ENCODE results near the gene CRYGS. TPM values are rescaled to one million over a fixed set of nuclear protein-coding genes. Genes with fewer than 3 reads are reported as not detected.
"Not testable (repeated sequence)": the region's sequence is repeated elsewhere in the genome, so short reads cannot be mapped to it uniquely, and the experiment has no call there.

Gene CRYGS
- total RNA-seq, 1 donor from 2014 or later, result 7.8 TPM

DNA sequence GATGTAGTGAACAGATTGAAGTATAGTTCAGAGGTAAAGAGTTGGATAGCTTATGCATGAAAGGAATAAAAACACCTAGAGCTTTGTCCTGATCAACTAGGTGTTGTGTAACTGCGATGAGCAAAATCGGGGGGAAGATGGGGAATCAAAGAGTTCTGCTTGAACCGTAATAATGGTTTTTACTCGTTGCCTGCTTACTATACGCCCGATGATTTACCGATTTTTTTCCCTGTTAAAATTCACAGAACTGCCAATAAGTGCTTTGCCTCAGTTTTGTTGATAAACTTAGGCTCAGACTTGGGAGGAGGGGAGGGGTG lies 25.6 kb upstream of the CRYGS start:
- no peaks in the 10 kb centered on the region for H3K9me3 Mint-ChIP-seq
- H3K27me3 Mint-ChIP-seq, result no peaks in the 10 kb centered on the region
- H3K4me3 Mint-ChIP-seq, result peak overlapping the region; percentile 98
- H3K4me1 Mint-ChIP-seq (ENCODE audit: unreplicated experiment), result peaks cover 26% of the 10 kb centered on the region
- no peak for DNase-seq (ENCODE audit: extremely low spot score, unreplicated experiment)
- peaks cover 7% of the 10 kb centered on the region for H3K36me3 Mint-ChIP-seq
- TF ChIP-seq, protein P1, sequence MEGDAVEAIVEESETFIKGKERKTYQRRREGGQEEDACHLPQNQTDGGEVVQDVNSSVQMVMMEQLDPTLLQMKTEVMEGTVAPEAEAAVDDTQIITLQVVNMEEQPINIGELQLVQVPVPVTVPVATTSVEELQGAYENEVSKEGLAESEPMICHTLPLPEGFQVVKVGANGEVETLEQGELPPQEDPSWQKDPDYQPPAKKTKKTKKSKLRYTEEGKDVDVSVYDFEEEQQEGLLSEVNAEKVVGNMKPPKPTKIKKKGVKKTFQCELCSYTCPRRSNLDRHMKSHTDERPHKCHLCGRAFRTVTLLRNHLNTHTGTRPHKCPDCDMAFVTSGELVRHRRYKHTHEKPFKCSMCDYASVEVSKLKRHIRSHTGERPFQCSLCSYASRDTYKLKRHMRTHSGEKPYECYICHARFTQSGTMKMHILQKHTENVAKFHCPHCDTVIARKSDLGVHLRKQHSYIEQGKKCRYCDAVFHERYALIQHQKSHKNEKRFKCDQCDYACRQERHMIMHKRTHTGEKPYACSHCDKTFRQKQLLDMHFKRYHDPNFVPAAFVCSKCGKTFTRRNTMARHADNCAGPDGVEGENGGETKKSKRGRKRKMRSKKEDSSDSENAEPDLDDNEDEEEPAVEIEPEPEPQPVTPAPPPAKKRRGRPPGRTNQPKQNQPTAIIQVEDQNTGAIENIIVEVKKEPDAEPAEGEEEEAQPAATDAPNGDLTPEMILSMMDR (conservative IDR thresholded peaks at IDR 0.05), result no peak
- H3K27ac Mint-ChIP-seq, result peak overlapping the region; percentile 98

DNA sequence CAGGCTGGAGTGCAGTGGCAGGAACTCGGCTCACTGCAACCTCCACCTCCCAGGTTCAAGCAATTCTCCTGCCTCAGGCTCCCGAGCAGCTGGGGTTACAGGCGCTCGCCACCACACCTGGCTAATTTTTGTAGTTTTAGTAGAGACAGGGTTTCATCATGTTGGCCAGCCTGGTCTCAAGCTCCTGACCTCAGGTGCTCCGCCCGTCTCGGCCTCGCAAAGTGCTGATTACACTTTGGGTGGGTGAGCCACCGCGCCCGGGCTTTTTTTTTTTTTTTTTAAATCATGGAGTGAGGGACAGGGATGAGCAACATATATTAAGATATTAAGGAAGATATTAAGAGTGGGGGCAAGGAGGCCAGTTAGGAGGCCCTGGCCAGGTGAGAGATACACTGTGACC lies 25.2 kb upstream of the CRYGS start:
- not testable (repeated sequence) for H3K9me3 Mint-ChIP-seq; DNase-seq (ENCODE audit: extremely low spot score, unreplicated experiment); H3K27me3 Mint-ChIP-seq; H3K36me3 Mint-ChIP-seq
- Mint-ChIP-seq H3K27ac (peak overlapping the region; percentile 98), H3K4me1 (ENCODE audit: unreplicated experiment) (peaks cover 26% of the 10 kb centered on the region), H3K4me3 (peak overlapping the region; percentile 98)

DNA sequence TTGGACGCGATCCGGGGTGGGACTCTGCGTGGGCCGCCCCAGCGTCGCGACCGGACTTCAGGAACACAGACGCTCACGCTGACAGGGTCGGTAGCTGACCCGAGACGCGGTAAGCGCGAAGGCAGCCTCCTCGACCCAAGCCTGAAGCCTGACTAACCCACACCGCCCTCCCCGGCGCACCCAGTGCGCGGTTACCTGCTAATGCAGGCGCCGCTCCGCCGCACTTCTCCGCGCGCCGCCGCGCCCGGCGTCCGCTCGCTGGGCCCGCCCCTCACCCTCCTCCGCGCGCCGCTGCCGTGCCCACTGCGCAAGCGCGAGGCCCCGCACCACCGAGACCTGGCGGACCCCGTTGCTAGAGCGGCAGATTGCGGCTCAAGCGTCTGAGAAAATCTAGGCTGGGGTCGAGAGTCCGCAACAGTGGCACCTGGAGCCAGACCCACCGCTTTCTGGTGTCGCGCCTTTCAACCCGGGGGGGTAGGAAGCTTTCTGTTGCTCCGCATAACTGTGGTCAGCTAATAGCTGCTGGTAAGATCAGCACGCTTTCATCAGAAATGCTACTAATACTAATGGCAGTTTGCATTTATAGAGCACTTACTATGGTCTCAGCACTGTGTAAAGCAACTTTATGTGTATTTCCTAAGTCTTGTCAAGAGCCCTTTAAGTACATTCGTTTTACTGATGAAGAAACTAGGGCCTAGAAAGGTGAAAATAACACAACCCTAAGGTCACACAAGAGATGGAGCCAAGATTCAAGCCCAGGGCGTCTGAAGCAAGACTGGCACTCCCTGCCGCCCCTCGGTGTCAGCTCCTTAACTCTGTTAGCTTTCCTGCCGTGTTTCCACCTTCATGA lies 23.1 kb upstream of the CRYGS start, which contains the start of gene TBCCD1:
TBCCD1 (minus strand) TSS at position 268 of the 850 bp plus-strand sequence. CDS start 3,010 bp downstream, outside the sequence.
- Mint-ChIP-seq H3K36me3 (peaks cover 3% of the 10 kb centered on the region), H3K27me3 (no peaks in the 10 kb centered on the region), H3K4me1 (ENCODE audit: unreplicated experiment) (peaks cover 26% of the 10 kb centered on the region), H3K4me3 (peak within 1 kb of the TSS; percentile 94), H3K9me3 (no peaks in the 10 kb centered on the region), H3K27ac (peak within 1 kb of the TSS; percentile 95)
- DNase-seq (ENCODE audit: extremely low spot score, unreplicated experiment), result peak; percentile 98
- TF ChIP-seq, protein P1 (conservative IDR thresholded peaks at IDR 0.05), result no peak

DNA sequence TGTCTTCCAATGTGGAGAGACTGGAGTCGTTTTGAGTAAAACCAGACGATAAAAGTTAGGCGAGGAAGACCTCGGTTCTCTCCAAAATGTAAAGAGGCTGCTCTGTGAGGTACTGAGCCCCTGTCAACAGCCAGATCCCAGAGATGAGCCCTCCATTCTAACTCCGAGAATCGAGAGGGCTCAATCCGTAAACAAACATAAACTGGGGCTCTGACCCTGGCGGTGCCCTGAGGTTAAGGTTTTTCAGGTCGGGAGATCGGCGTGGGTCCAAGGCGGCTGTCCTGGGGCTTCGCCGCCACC lies 22.5 kb upstream of the CRYGS start:
- TF ChIP-seq, protein P1 (conservative IDR thresholded peaks at IDR 0.05), result peak; percentile 42

DNA sequence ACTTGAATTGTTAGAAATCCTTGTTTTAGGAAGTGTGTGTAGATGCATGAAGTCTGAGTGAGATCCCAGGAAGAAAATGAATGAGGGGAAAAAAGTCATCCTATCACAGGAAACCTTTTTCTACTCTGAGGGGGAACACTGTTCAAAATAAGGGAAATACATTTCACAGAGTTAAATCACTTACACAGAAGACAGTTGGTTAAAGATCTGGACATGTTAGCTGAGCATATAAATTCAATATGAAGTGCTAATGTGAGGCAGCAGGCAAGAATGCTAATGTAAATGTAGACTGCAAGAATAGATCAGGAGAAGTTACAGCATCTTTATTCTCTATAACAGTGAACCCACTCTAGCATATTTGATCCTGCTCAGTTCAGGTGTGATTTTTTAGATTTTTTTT lies 20.4 kb upstream of the CRYGS start:
- no peak overlapping the region for H3K27ac Mint-ChIP-seq
- H3K9me3 Mint-ChIP-seq, result no peaks in the 10 kb centered on the region
- H3K27me3 Mint-ChIP-seq, result no peaks in the 10 kb centered on the region
- no peak for DNase-seq (ENCODE audit: extremely low spot score, unreplicated experiment)
- TF ChIP-seq, protein P1 (conservative IDR thresholded peaks at IDR 0.05), result no peak
- peaks cover 13% of the 10 kb centered on the region for H3K4me1 Mint-ChIP-seq (ENCODE audit: unreplicated experiment)
- H3K36me3 Mint-ChIP-seq, result peaks cover 10% of the 10 kb centered on the region
- H3K4me3 Mint-ChIP-seq, result peak overlapping the region; percentile 38

More for the DNA sequence above, 22.5 kb upstream of the CRYGS start:
- Mint-ChIP-seq H3K4me1 (ENCODE audit: unreplicated experiment) (peaks cover 26% of the 10 kb centered on the region), H3K36me3 (peaks cover 6% of the 10 kb centered on the region), H3K27me3 (no peaks in the 10 kb centered on the region), H3K9me3 (no peaks in the 10 kb centered on the region), H3K27ac (peak overlapping the region; percentile 95), H3K4me3 (peak overlapping the region; percentile 94)
- no peak for DNase-seq (ENCODE audit: extremely low spot score, unreplicated experiment)

DNA sequence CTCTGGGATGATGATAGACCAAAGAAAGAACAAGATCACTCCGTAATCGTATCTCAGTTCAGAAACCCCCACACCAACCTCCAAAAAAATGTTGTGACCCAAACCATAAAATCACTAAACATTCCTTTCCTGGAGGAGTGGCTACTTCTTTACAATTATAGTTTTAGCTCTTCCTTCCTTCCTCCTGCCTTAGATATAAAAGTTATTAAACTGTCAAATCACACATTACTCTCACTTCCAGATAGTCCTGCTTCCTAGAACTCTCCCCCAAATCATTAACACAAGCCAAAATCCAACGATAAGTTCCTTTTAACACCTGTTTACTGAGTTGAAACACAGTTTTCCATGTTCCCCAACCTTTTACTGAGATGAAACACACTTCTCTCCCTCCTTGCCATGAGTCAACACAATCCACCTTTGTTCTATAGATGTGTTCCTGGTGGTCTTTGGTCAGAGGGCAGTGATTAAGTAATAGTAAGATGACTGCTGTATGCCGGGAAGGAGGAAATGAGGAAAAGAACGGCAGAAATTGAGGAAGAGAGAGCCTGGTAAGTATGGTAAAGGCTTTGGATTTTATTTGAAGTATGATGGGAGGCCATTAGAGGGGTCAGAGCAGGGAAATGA lies 8.3 kb upstream of the CRYGS start:
- peaks cover 32% of the 10 kb centered on the region for H3K36me3 Mint-ChIP-seq
- H3K27ac Mint-ChIP-seq, result no peak overlapping the region
- no peaks in the 10 kb centered on the region for H3K27me3 Mint-ChIP-seq
- no peak for DNase-seq (ENCODE audit: extremely low spot score, unreplicated experiment)
- H3K4me1 Mint-ChIP-seq (ENCODE audit: unreplicated experiment), result no peaks in the 10 kb centered on the region
- TF ChIP-seq, protein P1 (conservative IDR thresholded peaks at IDR 0.05), result no peak
- H3K9me3 Mint-ChIP-seq, result no peaks in the 10 kb centered on the region
- H3K4me3 Mint-ChIP-seq, result no peak overlapping the region

All from type B pancreatic cell (in vitro differentiated cells).